ENCODE data around the gene PSIP1.
"Not testable (repeated sequence)": the region's sequence is repeated elsewhere in the genome, so short reads cannot be mapped to it uniquely, and the experiment has no call there.

Gene PSIP1

DNA sequence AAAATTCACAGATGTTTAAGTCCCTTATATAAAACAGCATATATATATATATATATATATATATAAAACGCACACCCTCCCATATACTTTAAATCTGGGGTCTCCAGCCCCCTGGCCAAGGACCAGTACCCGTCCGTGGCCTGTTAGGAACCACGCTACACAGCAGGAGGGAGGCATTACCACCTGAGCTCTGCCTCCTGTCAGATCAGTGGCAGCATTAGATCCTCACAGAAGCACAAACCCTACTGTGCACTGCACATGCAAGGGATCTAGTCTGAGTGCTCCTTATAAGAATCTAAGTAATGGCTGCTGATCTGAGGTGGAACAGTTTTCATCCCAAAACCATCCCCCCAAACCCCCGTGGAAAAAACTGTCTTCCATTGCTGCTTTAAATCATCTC lies 9.0 kb downstream of the PSIP1 start:
- no peak for DNase-seq (ENCODE audit: low read depth)

DNA sequence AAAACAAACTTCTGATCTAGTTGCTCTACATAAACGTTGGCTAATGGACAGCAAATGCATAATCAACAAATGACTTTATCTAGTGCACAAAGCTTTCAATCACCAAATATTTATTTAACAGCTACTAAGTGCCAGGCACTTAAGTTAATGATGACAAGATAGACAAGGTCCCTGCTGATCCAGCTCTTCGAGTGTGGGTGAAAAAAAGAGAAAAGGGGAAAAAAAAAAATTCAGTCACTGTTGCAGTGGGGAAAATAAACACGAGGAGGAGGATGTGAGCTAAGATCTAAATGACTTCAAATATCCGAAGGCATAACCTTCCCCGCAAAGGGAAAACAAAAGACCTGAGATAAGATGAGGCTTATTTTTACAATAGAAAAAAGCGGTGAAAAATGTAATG lies 9.6 kb downstream of the PSIP1 start:
- DNase-seq (ENCODE audit: low read depth), result no peak

DNA sequence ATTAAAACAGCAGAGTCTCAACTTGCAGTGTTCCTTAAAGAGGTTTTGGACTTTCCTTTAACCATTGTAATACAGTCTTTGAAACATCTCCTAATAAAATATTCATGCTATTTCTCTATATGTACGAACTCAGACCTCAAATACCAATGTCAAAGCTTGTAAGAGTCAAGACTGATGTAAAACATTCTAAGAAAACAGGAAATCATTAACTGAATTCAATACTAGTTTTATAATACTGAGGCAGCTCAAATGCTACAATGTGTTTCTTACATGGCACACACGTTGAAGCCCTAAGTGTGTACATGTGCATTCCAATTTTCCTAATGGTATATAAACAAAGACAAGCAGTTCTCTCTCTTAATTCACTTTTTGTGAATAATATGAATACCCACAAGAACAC lies 11.6 kb downstream of the PSIP1 start:
- no peak for DNase-seq (ENCODE audit: low read depth)

DNA sequence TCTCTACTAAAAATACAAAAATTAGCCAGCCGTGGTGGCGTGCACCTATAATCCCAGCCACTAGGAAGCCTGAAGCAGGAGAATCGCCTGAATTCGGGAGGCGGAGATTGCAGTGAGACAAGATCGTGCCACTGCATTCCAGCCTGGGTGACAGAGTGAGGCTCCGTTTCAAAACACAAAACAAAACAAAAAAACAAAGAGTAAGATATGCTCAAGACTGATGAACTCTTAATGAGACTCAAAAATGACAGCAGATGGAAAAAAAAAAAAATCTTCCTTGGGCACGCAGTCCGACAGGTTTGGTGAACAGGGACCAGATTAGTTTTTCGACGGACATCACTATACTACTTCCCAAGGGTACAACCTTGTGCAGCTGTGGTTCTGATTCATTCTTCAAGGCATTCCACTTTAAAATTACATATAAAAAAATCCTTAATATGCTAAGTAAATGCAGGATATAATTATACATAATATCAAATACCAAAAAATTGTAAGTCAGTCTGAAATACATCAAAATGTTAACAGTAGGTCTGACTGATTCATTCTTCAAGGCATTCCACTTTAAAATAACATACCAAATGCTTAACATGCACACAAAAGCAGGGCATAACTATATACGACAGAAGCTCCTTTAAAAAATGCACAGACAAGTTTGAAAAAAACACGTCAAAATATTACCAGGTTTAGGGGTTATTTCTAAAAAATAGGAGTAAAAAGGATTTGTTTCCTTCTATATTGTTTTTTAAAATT lies 12.3 kb downstream of the PSIP1 start:
- DNase-seq (ENCODE audit: low read depth), result no peak

DNA sequence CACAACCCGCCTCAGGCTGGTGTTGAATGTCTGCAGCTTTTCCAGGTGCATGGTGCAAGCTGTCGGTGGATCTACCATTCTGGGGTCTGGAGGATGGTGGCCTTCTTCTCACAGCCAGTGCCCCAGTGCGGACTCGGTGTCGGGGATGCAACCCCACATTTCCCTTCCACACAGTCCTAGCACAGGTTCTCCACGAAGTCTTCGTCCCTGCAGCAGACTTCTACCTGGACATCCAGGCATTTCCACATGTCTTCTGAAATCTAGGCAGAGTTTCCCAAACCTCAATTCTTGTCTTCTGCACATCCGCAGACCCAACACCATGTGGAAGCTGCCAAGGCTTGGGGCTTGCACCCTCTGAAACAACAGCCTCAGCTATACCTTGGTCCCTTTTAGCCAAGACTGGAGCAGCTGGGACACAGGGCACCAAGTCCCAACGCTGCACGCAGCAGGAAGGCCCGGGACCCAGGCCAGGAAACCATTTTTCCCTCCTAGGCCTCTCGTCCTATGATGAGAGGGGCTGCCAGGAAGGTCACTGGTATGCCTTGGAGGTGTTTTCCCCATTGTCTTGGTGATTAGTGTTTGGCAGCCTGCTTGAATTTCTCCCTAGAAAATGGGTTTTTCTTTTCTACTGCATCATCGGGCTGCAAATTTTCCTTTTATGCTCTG lies 18.2 kb downstream of the PSIP1 start:
- no peak for DNase-seq (ENCODE audit: low read depth)

DNA sequence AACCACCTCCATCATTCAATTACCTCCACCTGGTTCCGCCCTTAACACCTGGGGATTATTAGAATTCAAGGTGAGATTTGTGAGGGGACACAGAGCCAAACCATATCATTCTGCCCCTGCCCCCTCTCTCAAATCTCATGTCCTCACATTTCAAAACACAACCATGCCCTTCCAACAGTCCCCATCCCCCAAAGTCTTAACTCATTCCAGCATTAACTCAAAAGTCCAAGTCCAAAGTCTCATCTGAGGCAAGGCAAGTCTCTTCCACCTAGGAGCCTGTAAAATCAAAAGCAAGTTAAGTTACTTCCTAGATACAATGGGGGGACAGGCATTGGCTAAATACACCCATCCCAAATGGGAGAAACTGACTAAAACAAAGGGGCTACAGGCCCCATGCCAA lies 18.8 kb downstream of the PSIP1 start:
- no peak for DNase-seq (ENCODE audit: low read depth)

DNA sequence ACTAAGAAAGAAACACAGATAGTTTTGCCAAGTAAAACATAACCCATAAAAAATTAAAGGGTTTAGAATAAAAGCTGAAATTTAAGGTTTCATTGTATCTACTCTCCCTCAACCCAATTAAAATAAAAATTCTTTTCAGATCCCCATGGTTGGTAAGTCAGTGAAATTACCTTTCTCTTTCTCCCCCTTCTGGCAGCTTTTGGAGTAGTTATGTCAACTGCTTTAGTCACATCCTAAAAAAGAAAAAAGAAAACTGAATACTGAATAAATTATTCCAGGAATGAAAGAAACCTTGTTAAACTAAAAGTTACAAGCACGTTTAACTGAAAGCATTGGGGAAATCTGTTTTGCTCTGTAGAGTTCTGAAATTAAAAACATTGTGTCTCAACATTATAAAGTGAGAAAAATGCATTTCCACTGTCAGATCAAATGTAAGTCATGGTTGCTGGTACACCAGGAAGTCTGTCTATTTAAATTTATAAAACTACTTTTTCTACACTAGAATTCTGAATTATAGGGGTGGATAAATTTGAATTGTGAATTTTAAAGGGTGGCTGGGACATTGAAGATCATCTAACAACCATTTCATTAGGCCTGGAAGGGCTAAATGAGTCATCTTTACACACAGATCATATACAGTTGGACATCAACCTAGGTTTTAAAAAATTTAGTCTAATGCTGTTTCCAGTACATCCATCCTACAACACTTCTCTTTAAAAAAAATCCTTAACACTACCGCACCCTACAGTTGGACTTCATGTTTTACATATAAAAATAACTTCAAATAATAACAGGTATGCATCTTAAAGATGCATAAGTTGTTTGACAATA lies 24.7 kb downstream of the PSIP1 start:
- DNase-seq (ENCODE audit: low read depth), result peak; percentile 22

DNA sequence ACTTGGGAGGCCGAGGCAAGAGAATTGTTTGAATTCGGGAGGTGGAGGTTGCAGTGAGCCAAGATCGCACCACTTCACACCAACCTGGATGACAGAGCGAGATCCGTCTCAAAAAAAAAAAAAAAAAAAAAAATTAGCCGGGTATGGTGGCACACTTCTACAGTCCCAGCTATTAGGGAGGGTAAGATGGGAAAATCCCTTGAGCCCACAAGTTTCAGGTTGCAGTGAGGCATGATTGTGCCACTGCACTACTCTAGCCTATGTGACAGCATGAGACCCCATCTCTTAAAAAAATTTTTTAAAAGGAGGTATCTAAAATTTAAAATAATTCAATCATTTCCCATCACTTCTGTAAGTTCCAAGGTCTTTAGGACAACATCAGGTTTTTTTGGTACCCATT lies 26.0 kb downstream of the PSIP1 start:
- DNase-seq (ENCODE audit: low read depth), result no peak

DNA sequence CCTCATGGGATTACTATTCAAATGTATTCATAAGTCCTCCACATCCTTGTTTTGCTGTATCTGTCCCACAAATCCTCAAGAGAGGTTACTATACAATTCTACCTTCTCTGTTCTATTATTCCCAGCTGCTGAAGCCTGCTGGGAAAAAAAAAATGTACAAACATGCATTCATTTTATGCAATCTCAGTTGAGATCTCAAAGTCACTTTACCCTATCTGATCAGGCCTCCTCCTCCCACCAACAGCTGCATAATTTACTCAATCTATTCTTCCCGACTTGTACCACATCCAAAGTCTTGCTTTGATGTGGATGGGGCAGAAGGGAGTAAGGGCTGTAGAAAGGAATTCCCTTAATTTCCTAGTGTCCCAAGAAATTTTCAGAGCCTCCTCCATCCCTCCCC lies 28.6 kb downstream of the PSIP1 start:
- DNase-seq (ENCODE audit: low read depth), result no peak

DNA sequence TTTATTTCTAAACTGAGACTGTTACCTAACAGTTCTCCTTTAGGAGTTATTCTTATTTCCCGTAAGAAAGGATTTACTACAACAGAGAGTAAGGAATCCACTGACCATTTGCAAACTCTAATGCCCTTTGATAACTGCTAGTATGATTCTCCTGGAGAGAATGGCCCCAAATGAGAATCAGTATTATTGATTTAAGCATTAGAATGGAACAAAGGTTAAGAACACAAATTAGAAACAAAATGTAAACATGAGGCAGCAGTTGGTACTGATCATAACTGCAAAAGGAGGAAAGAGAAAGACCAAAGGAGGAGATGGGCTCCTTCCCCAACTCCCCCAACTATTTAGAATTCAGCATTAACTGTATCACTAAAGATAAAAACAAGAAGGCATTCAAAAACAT lies 30.7 kb downstream of the PSIP1 start:
- DNase-seq (ENCODE audit: low read depth), result no peak

DNA sequence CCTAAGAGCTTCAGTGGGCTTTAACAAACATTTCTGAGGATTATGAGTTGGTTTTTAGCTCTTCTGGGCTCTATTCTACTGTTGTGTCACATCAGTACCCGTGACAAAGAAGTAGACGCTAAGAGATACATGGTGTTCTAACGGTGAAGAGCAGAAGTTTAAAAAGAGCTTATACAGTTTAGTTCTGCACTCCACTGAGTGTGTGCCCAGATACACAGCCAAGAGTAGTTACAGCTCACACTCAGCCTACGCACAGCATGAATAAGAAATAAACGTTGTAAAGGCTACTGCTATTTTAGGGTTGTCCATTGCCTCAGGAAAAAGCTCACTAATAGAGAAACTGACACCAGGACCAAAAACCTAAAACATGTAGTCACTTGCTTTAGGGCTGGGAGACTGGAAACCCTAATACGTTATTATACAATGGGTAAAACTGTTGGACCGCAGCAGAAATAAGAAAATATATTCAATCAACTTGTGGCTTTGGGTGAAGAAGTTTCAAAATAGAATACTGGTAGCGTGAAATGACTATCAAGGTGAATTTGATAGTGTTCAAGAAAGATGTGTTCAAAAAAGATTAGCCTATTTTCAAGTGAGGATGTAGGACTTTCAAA lies 34.7 kb downstream of the PSIP1 start:
- no peak for DNase-seq (ENCODE audit: low read depth)

DNA sequence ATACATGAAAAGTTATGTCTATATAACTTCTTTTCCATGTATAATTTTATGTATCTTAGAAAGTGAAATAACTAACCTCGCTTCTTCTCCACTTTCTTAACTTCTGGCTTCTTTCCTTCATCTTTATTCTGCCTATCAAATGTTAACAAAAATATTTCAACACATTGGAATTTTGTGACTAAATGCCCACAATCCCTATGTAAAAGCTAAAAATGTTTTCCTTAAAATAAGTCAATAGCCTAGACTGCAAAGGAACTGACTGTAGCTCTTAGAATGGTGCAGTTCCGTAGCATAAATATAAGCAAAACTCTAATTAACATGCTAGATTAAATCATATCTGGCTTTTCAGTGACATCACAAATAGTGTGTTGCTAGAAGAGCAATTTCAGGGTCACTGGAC lies 40.9 kb downstream of the PSIP1 start:
- no peak for DNase-seq (ENCODE audit: low read depth)

DNA sequence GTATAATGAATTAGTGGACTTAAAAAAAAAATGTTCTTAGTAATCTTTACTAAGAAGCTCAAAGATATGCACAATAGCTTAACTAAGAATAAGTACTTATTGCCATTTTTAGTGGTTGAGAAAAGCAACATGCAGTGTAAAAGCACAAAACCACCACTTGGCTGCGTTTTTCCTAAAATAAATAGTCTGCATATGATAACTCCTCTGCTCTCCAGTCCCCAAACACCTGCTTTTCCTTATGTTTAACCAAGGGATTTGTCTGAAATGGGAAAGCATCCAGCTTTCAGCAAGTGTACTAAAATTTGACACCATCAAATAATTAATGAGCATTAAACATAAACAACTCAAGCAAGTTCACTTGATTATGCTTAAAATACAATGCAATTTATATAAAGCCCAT lies 41.4 kb downstream of the PSIP1 start:
- no peak for DNase-seq (ENCODE audit: low read depth)

DNA sequence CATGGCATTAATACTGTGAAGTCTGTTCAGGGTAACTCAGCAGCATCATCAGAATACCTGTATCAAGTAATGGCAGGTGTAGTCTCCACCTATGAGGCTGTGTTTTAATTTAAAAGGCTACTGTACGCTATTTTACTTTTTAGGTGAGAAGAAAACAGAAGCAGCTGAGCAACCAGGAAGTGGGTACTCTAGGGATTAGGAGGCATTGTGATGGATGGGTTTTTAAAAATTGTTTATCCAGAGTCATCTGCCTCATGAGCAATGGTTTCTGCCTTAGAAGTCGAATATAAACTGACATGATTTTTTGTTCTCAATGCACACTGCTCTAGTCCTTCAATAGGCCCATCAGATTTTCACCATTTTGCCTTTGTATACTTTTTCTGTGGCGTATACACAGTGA lies 42.6 kb downstream of the PSIP1 start:
- peak; percentile 41 for DNase-seq (ENCODE audit: low read depth)

DNA sequence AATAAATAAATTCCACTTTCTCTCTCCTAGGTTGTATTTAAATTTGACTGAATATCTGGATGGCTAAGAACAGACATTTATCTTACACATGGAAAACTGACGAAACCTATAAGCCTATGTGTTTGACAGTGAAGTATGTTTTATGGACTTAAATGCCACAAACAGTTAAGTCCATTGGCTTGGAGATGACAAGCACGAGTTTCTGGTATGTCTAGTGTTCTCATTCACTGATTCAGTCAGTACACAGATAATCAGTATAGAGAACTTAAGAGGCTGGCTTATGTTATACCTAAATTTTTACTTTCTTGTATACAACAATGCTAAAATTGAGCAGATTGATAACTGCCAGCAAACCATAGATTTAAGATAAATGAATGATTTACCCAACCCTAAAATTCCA lies 49.2 kb downstream of the PSIP1 start:
- no peak for DNase-seq (ENCODE audit: low read depth)

DNA sequence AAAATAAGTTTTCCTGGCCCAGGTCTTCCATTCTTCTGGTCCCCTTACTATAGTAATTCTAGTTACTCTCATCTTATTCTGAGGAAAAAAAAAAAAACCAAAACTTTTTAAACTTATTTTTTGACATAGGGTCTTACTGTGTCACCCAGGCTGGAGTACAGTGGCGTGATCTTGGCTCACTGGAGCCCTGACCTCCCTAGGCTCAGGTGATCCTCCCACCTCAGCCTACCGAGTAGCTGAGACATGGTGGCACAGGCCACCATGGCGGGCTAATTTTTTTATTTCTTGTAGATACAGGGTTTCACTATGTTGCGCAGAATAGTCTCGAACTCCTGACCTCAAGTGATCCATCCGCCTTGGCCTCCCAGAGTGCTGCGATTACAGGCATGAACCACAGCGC lies 49.7 kb downstream of the PSIP1 start:
- DNase-seq (ENCODE audit: low read depth), result no peak

DNA sequence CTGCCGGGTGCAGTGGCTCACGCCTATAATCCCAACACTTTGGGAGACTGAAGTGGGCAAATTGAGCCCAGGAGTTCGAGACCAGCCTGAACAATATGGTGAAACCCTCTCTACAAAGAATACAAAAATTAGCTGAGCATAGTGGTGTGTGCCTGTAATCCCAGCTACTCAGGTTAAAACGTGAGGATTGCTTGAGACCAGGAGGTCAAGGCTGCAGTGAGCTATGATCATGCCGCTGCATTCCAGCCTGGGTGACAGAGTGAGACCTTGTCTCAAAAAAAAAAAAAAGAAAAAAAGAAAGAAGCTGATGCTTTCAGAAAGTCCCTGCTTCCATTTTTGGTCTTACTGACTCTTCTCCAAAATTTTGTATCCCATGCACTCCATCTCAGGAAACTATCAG lies 56.8 kb downstream of the PSIP1 start:
- DNase-seq (ENCODE audit: low read depth), result no peak

DNA sequence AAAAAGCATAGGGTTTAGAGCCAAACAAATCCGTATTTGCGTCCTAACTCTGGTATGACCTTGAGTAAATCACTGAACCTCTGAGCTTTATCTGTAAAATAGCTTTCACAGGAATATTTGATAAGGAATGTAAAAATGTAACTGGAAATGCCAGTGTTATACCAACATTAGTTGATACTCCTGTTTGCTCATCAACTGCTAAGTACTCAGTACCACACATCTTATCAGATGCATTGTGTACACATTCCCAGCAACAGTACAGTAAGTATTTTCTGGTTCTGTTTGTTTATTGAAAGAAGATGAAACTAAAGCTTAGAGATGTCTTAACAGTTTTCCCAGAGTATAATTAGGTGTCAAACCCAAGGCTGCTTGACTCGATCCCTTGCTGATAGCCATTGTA lies 66.6 kb downstream of the PSIP1 start:
- peak; percentile 75 for DNase-seq (ENCODE audit: low read depth)

DNA sequence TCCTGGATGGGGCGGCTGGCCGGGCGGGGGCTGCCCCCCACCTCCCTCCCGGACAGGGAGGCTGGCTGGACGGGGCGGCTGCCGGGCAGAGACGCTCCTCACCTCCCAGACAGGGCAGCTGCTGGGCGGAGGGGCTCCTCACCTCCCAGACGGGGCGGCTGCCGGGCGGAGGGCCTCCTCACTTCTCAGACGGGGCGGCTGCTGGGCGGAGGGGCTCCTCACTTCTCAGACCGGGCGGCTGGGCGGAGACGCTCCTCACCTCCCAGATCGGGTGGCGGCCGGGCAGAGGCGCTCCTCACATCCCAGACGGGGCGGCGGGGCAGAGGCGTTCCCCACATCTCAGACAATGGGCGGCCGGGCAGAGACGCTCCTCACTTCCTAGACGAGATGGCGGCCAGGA lies 68.5 kb downstream of the PSIP1 start:
- DNase-seq (ENCODE audit: low read depth), result not testable (repeated sequence)

DNA sequence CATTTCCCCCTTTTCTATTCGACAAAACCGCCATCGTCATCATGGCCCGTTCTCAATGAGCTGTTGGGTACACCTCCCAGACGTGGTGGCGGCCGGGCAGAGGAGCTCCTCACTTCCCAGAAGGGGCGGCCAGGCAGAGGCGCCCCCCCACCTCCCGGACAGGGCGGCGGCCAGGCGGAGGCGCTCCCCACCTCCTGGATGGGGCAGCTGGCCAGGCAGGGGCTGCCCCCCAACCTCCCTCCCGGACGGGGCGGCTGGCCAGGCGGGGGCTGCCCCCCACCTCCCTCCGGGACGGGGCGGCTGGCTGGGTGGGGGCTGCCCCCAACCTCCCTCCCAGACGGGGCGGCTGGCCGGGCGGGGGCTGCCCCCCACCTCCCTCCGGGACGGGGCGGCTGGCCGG lies 68.9 kb downstream of the PSIP1 start:
- DNase-seq (ENCODE audit: low read depth), result not testable (repeated sequence)

DNA sequence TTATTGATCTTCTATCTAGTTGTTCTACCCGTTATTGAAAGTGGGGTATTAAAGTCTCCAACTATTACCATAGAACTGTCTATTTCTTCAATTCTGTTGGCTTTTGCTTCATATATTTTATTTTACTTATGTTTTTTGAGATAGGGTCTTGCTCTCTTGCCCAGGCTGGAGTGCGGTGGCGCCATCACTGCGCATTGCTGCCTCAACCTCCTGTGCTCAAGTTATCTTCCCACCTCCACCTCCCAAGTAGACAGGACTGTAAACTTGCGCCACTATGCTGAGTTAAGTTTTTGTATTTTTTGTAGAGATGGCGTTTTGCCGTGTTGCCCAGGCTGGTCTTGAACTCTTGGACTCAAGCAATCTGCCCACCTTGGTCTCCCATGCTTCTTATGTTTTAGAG lies 71.9 kb downstream of the PSIP1 start:
- no peak for DNase-seq (ENCODE audit: low read depth)

DNA sequence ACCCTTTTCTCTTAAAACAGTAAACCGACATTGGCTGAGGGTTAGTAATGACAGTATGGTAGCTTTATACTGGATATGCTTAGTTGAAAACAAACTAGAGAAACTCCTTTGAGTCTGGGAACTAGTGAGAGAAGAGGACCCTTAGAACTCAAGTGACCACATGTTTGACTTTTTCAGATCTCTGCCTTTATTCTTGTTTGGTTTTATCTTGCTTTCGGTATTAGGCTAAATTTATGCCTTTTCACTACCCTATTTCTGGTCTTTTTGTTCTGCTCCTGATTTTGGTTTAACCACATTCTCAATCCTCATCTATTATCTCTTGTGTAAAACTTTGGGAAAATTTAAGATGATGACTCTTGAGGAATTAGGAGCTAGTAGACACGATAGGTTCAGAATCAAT lies 77.1 kb downstream of the PSIP1 start:
- DNase-seq (ENCODE audit: low read depth), result no peak

DNA sequence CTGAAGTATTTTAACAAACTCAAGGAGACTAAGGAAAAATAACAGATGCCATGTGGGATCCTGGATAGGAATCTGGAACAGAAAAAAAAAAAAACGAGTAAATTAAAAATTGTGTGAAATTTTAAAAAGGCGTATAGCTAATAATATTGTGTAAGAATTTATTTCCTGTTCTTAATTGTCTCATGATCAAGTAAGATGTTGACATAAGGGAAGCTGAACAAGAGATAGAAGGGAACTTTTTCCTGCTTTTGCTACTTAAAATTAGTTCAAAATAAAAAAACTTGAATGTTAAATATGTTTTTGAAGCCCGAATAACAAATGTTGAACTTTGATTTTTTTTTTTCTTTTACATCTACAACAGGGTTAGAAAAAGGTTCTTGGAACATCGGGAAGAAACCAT lies 77.6 kb downstream of the PSIP1 start:
- no peak for DNase-seq (ENCODE audit: low read depth)

All from amniotic epithelial cell (primary cell).